Calu3 (cell line): ENCODE results near the gene PPP2R3A. TPM values are rescaled to one million over a fixed set of nuclear protein-coding genes. Genes with fewer than 3 reads are reported as not detected.

Experiments used
- BruUV-seq: library from RNA; stranded (reverse); fragments of 400-500 nt; replicated peaks from 2 replicates; lab custom pipeline; 2021; lab: Mats Ljungman, UMichigan
- CTCF ChIA-PET: fragments of 300-600 bp; sonication (Branson Sonifier 250); formaldehyde crosslinking; loops from one replicate; lab custom pipeline; 2022; ENCODE audit warnings: antibody characterized with exemption; lab: Charles Lee
- DNase-seq: peaks from one replicate; pipeline ENCODE4 v3.0.0; 2022
- H3K27ac Mint-ChIP-seq: one replicate; pipeline ENCODE4 v1.8.0; 2022; ENCODE audit warnings: mixed read lengths; ENCODE audit not compliant: unreplicated experiment
- H3K27me3 Mint-ChIP-seq: one replicate; pipeline ENCODE4 v1.8.0; 2022; ENCODE audit warnings: mixed read lengths; ENCODE audit not compliant: unreplicated experiment
- H3K36me3 Mint-ChIP-seq: one replicate; pipeline ENCODE4 v1.8.0; 2022; ENCODE audit warnings: mild to moderate bottlenecking, moderate library complexity, mixed read lengths; ENCODE audit not compliant: insufficient read depth, unreplicated experiment
- H3K4me1 Mint-ChIP-seq: one replicate; pipeline ENCODE4 v1.8.0; 2022; ENCODE audit warnings: mild to moderate bottlenecking, low read depth, mixed read lengths; ENCODE audit not compliant: unreplicated experiment
- H3K4me3 Mint-ChIP-seq: one replicate; pipeline ENCODE4 v1.8.0; 2022; ENCODE audit warnings: mild to moderate bottlenecking, low read depth, moderate library complexity, mixed read lengths; ENCODE audit not compliant: unreplicated experiment
- H3K9me3 Mint-ChIP-seq: one replicate; pipeline ENCODE4 v1.8.0; 2022; ENCODE audit warnings: low read depth, mixed read lengths; ENCODE audit not compliant: unreplicated experiment
- intact Hi-C: fragments of 100-400 bp; cut with micrococcal nuclease; formaldehyde crosslinking; loops from one replicate; pipeline ENCODE4 v1.10.0; 2022; ENCODE audit not compliant: unreplicated experiment
- total RNA-seq: library from RNA; stranded (reverse); gene quantifications from 2 replicates; pipeline ENCODE4 v1.2.3, GENCODE V29; 2022
- TF ChIP-seq, protein P1 (sequence below): fragments of 200-600 bp; IDR thresholded peaks from one replicate; pipeline ENCODE4 v1.8.0; 2022; ENCODE audit warnings: antibody characterized with exemption; ENCODE audit not compliant: unreplicated experiment

The PPP2R3A gene
- total RNA-seq, 1 experiment from 2014 or later, result 64.8 TPM

GRCh38 chr3:136069933-136070332 lies 104.4 kb downstream of the PPP2R3A start:
- Mint-ChIP-seq H3K4me3 (no peak overlapping the region), H3K36me3 (peaks cover 7% of the 10 kb centered on the region), H3K9me3 (no peaks in the 10 kb centered on the region), H3K4me1 (no peaks in the 10 kb centered on the region), H3K27me3 (no peaks in the 10 kb centered on the region), H3K27ac (no peak overlapping the region)
- BruUV-seq, result no TSS peak
- intact Hi-C loops, result no loop called here
- CTCF ChIA-PET, result interaction anchor here (0.7 kb wide), 1 partner anchor 57 kb away, joined by 3 read pairs; no protein-coding TSS in a partner anchor
- DNase-seq, result no peak
- TF ChIP-seq, protein P1, sequence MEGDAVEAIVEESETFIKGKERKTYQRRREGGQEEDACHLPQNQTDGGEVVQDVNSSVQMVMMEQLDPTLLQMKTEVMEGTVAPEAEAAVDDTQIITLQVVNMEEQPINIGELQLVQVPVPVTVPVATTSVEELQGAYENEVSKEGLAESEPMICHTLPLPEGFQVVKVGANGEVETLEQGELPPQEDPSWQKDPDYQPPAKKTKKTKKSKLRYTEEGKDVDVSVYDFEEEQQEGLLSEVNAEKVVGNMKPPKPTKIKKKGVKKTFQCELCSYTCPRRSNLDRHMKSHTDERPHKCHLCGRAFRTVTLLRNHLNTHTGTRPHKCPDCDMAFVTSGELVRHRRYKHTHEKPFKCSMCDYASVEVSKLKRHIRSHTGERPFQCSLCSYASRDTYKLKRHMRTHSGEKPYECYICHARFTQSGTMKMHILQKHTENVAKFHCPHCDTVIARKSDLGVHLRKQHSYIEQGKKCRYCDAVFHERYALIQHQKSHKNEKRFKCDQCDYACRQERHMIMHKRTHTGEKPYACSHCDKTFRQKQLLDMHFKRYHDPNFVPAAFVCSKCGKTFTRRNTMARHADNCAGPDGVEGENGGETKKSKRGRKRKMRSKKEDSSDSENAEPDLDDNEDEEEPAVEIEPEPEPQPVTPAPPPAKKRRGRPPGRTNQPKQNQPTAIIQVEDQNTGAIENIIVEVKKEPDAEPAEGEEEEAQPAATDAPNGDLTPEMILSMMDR, result no peak

DNA sequence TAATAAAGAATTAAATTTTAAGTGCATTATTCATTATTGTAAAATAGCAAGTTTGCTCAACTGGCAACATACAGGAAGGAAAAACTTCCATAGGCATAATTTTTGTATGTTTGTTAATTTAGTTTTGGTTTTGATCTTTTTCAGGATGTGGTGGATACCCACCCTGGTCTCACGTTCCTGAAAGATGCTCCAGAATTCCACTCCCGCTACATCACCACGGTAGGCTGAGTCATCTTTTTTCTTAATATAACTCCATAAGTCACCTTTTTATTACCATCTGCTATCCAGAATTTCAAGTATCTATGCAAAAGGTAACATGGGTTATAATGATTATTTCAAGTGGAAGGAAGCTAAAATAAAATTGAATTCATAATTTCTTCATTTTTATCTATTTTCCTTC lies 104.8 kb downstream of the PPP2R3A start:
- BruUV-seq, result no TSS peak
- H3K9me3 Mint-ChIP-seq, result no peaks in the 10 kb centered on the region
- H3K4me3 Mint-ChIP-seq, result no peak overlapping the region
- CTCF ChIA-PET, result interaction anchor here (0.6 to 0.7 kb wide), 2 partner anchors 56 to 348 kb away, joined by 3 read pairs; no protein-coding TSS in a partner anchor
- H3K36me3 Mint-ChIP-seq, result peaks cover 7% of the 10 kb centered on the region
- H3K27me3 Mint-ChIP-seq, result no peaks in the 10 kb centered on the region
- TF ChIP-seq, protein P1, result no peak
- DNase-seq, result no peak
- peaks cover 4% of the 10 kb centered on the region for H3K4me1 Mint-ChIP-seq
- no peak overlapping the region for H3K27ac Mint-ChIP-seq
- intact Hi-C loops, result no loop called here

- no peak overlapping the region for H3K27ac Mint-ChIP-seq
- H3K9me3 Mint-ChIP-seq, result no peaks in the 10 kb centered on the region
- CTCF ChIA-PET, result interaction anchor here (0.6 kb wide), 1 partner anchor 347 kb away, joined by 3 read pairs; no protein-coding TSS in a partner anchor
- no peaks in the 10 kb centered on the region for H3K27me3 Mint-ChIP-seq
- no peak overlapping the region for H3K4me3 Mint-ChIP-seq
- DNase-seq, result no peak
- intact Hi-C loops, result no loop called here
- BruUV-seq, result TSS peak; percentile 25
- peaks cover 3% of the 10 kb centered on the region for H3K36me3 Mint-ChIP-seq
- TF ChIP-seq, protein P1, result no peak
- peaks cover 8% of the 10 kb centered on the region for H3K4me1 Mint-ChIP-seq
Observed at GRCh38 chr3:136070953-136071949, 105.7 kb downstream of the PPP2R3A start.

DNA sequence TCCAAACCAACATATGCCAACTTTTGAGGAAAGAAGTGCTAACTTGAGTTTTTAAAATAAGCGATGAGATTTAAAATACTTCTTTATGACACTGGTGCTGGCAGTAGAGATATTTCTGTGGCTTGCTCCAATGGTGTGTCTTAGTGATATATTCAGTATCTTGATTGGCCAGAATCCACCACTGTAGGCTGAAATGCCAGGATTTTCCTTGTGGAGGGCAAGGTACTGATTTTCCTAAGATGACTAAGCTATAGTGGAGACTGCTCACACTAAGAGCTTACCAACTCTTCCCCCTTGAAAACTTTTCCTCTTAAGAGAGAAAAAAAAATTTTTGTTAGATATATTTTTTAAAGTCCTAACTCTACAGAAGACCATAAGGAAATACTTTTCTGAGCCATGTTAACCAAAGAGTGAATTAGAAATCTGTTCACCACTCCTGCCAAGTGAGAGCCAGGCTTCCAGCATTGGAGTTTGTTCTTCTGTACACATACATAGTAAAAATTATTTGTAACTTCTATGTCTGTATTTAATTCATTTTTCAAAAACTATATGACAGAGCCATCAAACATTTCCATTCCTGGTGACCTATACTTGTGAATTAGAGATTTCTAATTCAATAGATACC lies 109.1 kb downstream of the PPP2R3A start:
- no peaks in the 10 kb centered on the region for H3K27me3 Mint-ChIP-seq
- H3K9me3 Mint-ChIP-seq, result no peaks in the 10 kb centered on the region
- H3K36me3 Mint-ChIP-seq, result peaks cover 7% of the 10 kb centered on the region
- no peak for DNase-seq
- BruUV-seq, result no TSS peak
- H3K4me1 Mint-ChIP-seq, result peaks cover 8% of the 10 kb centered on the region
- intact Hi-C loops, result loop anchor here (2.0 to 5.0 kb wide), 6 partner anchors 118 to 940 kb away; partner anchors contain the start of gene STAG1
- H3K27ac Mint-ChIP-seq, result no peak overlapping the region
- TF ChIP-seq, protein P1, result no peak
- no peak overlapping the region for H3K4me3 Mint-ChIP-seq
- CTCF ChIA-PET, result interaction anchor here (0.5 to 2.2 kb wide), 7 partner anchors 20 to 958 kb away, joined by 3 to 16 read pairs (median 4); partner anchors contain the start of gene STAG1
